Thyroid gland (tissue), 4 donors: ENCODE measurements around the gene KRTAP12-4. TPM values are rescaled to one million over a fixed set of nuclear protein-coding genes. Genes with fewer than 3 reads are reported as not detected.

Source experiments
- DNase-seq, 2 donors: peaks; one replicate each; pipeline ENCODE4 v3.0.0-alpha.2; 2019
- H3K27ac ChIP-seq, 3 donors: fragments of 200-600 bp; sonication (generic); 1 replicate in 2 of 3; 2 replicates in 1 of 3; pipeline ENCODE4 v1.5.1; 2016 to 2019; ENCODE audit warnings: mild to moderate bottlenecking in 1 of 3, moderate library complexity in 1 of 3
- H3K27me3 ChIP-seq: fragments of 200-600 bp; sonication (generic); one replicate; pipeline ENCODE4 v1.5.1; 2019
- H3K36me3 ChIP-seq, 2 donors: fragments of 200-600 bp; sonication (generic); one replicate each; pipeline ENCODE4 v1.5.1; 2016 to 2019
- H3K4me1 ChIP-seq, 2 donors: fragments of 200-600 bp; sonication (generic); one replicate each; pipeline ENCODE4 v1.5.1; 2017 to 2019
- H3K4me3 ChIP-seq, 3 donors: fragments of 200-600 bp; sonication (generic); replicated peaks in 1 of 3; 1 replicate in 2 of 3; 2 replicates in 1 of 3; pipeline ENCODE4 v1.5.1; 2016; ENCODE audit warnings: mild to moderate bottlenecking in 1 of 3
- H3K9me3 ChIP-seq: fragments of 200-600 bp; sonication (generic); one replicate; pipeline ENCODE4 v1.5.1; 2017
- CTCF ChIP-seq, 6 experiments: fragments of 200-600 bp in 3 of 6; fragments of 450-650 bp in 3 of 6; sonication (generic) in 3 of 6; IDR thresholded peaks; one replicate each; pipeline ENCODE4 v1.5.1; 2016 to 2019; ENCODE audit warnings: antibody characterized with exemption in 6 of 6, mild to moderate bottlenecking in 2 of 6, inconsistent platforms in 1 of 6, moderate library complexity in 1 of 6
- POLR2A ChIP-seq, 2 donors: fragments of 450-650 bp; IDR thresholded peaks; one replicate each; pipeline ENCODE4 v1.6.1; 2017; ENCODE audit warnings: antibody characterized with exemption in 2 of 2, mild to moderate bottlenecking in 2 of 2, moderate library complexity in 1 of 2
- WGBS, 2 donors: methylation state at CpG; one replicate each; pipeline ENCODE4 v1.1.5; 2017; 5-methylcytosine and 5-hydroxymethylcytosine counted together
- intact Hi-C: fragments of 100-400 bp; cut with DNase I; formaldehyde crosslinking; loops from one replicate; pipeline ENCODE4 v1.15.1; 2023
- total RNA-seq, 4 donors: library from RNA; depleted of rRNA; stranded (reverse); fragments of >200 nt; gene quantifications; one replicate each; pipeline ENCODE4 v1.2.3, GENCODE V29; 2016

The KRTAP12-4 gene
- total RNA-seq, 4 donors from 2014 or later, result not detected

- Histone ChIP-seq H3K27ac (no peak overlapping the region), H3K4me1 (no peaks in the 10 kb centered on the region), H3K36me3 (no peaks in the 10 kb centered on the region), H3K9me3 (no peaks in the 10 kb centered on the region), H3K27me3 (no peaks in the 10 kb centered on the region), H3K4me3 (no peak overlapping the region)
- intact Hi-C loops, result no loop called here
- no peak for DNase-seq
- TF ChIP-seq POLR2A (IDR thresholded peaks at IDR 0.05), result no peak
- no peak for TF ChIP-seq CTCF (IDR thresholded peaks at IDR 0.05)
- WGBS, 2 donors, result 78 to 80% methylated on average over 14 of the region's 14 CpGs
These were observed 1.3 kb downstream of the KRTAP12-4 start for GRCh38 chr21:44653123-44653522.

GRCh38 chr21:44650973-44651675 lies 3.3 kb downstream of the KRTAP12-4 start:
- DNase-seq, result no peak
- WGBS, 2 donors, result 96 to 98% methylated on average over 7 to 12 of the region's 12 CpGs
- Histone ChIP-seq H3K27ac (no peak overlapping the region), H3K36me3 (no peaks in the 10 kb centered on the region), H3K9me3 (no peaks in the 10 kb centered on the region), H3K4me1 (no peaks in the 10 kb centered on the region), H3K4me3 (no peak overlapping the region), H3K27me3 (no peaks in the 10 kb centered on the region)
- no peak for TF ChIP-seq POLR2A (IDR thresholded peaks at IDR 0.05)
- no peak for TF ChIP-seq CTCF (IDR thresholded peaks at IDR 0.05)
- intact Hi-C loops, result no loop called here

- no peak for DNase-seq
- no peak for TF ChIP-seq CTCF (IDR thresholded peaks at IDR 0.05)
- TF ChIP-seq POLR2A (IDR thresholded peaks at IDR 0.05), result no peak
- 90 to 93% methylated on average over 17 to 20 of the region's 20 CpGs for WGBS, 2 donors
- Histone ChIP-seq H3K27me3 (no peaks in the 10 kb centered on the region), H3K4me3 (no peak overlapping the region), H3K27ac (no peak overlapping the region), H3K9me3 (no peaks in the 10 kb centered on the region), H3K36me3 (no peaks in the 10 kb centered on the region), H3K4me1 (no peaks in the 10 kb centered on the region)
- intact Hi-C loops, result no loop called here
These were observed 4.0 kb downstream of the KRTAP12-4 start for GRCh38 chr21:44650265-44650972.

- WGBS, 2 donors, result 80 to 96% methylated on average over 11 to 18 of the region's 18 CpGs
- Histone ChIP-seq H3K4me3 (no peak overlapping the region), H3K36me3 (no peaks in the 10 kb centered on the region), H3K9me3 (no peaks in the 10 kb centered on the region), H3K27me3 (no peaks in the 10 kb centered on the region), H3K27ac (no peak overlapping the region), H3K4me1 (no peaks in the 10 kb centered on the region)
- no peak for DNase-seq
- no peak for TF ChIP-seq CTCF (IDR thresholded peaks at IDR 0.05)
- TF ChIP-seq POLR2A (IDR thresholded peaks at IDR 0.05), result no peak
- intact Hi-C loops, result no loop called here
These were observed 4.8 kb downstream of the KRTAP12-4 start for GRCh38 chr21:44649521-44650100.
